Osteocyte (in vitro differentiated cells): ENCODE measurements around the gene MTSS2. TPM values are rescaled to one million over a fixed set of nuclear protein-coding genes. Genes with fewer than 3 reads are reported as not detected.

ENCODE experiments used
- DNase-seq: peaks from one replicate; pipeline ENCODE4 v3.0.0; 2021; ENCODE audit warnings: mixed read lengths; ENCODE audit not compliant: unreplicated experiment; ENCODE audit errors: extremely low spot score
- H3K27ac Mint-ChIP-seq: one replicate; pipeline ENCODE4 v1.8.0; 2021; ENCODE audit warnings: mild to moderate bottlenecking, mixed read lengths; ENCODE audit not compliant: unreplicated experiment
- H3K27me3 Mint-ChIP-seq: one replicate; pipeline ENCODE4 v1.8.0; 2021; ENCODE audit warnings: mixed read lengths; ENCODE audit not compliant: unreplicated experiment
- H3K36me3 Mint-ChIP-seq: one replicate; pipeline ENCODE4 v1.8.0; 2021; ENCODE audit warnings: mixed read lengths; ENCODE audit not compliant: unreplicated experiment
- H3K4me1 Mint-ChIP-seq: one replicate; pipeline ENCODE4 v1.8.0; 2021; ENCODE audit warnings: mixed read lengths; ENCODE audit not compliant: unreplicated experiment
- H3K4me3 Mint-ChIP-seq: one replicate; pipeline ENCODE4 v1.8.0; 2021; ENCODE audit warnings: mild to moderate bottlenecking, moderate library complexity, mixed read lengths; ENCODE audit not compliant: unreplicated experiment
- H3K9me3 Mint-ChIP-seq: one replicate; pipeline ENCODE4 v1.8.0; 2021; ENCODE audit warnings: mixed read lengths; ENCODE audit not compliant: unreplicated experiment
- total RNA-seq: library from RNA; stranded (reverse); gene quantifications from 2 replicates; pipeline ENCODE4 v1.2.1, GENCODE V29; 2021
- TF ChIP-seq, protein P1 (sequence below): fragments of 200-600 bp; sonication (generic); IDR thresholded peaks from 2 replicates; pipeline ENCODE4 v1.5.0; 2021; ENCODE audit warnings: antibody characterized with exemption, mild to moderate bottlenecking, moderate library complexity

MTSS2 gene
- total RNA-seq, 1 donor from 2014 or later: 156 TPM

- Mint-ChIP-seq H3K27ac (no peak overlapping the region), H3K9me3 (peaks cover 14% of the 10 kb centered on the region), H3K4me1 (peaks cover 26% of the 10 kb centered on the region), H3K36me3 (peaks cover 27% of the 10 kb centered on the region), H3K4me3 (no peak overlapping the region), H3K27me3 (no peaks in the 10 kb centered on the region)
- TF ChIP-seq, protein P1, sequence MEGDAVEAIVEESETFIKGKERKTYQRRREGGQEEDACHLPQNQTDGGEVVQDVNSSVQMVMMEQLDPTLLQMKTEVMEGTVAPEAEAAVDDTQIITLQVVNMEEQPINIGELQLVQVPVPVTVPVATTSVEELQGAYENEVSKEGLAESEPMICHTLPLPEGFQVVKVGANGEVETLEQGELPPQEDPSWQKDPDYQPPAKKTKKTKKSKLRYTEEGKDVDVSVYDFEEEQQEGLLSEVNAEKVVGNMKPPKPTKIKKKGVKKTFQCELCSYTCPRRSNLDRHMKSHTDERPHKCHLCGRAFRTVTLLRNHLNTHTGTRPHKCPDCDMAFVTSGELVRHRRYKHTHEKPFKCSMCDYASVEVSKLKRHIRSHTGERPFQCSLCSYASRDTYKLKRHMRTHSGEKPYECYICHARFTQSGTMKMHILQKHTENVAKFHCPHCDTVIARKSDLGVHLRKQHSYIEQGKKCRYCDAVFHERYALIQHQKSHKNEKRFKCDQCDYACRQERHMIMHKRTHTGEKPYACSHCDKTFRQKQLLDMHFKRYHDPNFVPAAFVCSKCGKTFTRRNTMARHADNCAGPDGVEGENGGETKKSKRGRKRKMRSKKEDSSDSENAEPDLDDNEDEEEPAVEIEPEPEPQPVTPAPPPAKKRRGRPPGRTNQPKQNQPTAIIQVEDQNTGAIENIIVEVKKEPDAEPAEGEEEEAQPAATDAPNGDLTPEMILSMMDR: no peak
- no peak for DNase-seq
These were observed 34.8 kb upstream of the MTSS2 start for GRCh38 chr16:70720425-70721201.

- TF ChIP-seq, protein P1: no peak
These were observed 31.2 kb upstream of the MTSS2 start for GRCh38 chr16:70717065-70717464.

DNA sequence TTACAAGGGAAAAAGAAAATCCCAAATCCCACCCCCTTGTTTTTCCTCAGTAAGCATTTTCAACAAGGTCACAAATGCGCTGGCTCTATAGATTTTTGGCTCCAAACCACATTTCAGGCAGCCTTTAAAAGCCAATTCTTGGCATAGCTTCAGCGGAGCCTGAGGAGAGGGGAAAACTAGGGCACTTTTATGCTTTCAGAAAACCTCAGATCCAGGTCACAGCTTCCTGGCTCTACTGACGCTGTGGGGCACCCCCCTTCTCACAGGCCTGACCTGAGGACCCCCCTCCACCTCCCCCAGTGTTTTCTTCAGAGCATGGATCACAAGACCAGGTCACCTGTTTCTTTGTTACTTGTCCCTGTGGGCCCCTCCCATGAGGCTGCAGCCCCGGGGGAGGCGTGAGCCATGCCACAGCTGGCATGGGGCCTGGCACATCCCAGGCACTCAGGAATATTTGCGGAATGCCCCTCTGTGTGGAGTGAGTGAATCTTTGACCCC is 30.1 kb upstream of the MTSS2 start:
- Mint-ChIP-seq H3K4me1 (peaks cover 57% of the 10 kb centered on the region), H3K27me3 (no peaks in the 10 kb centered on the region), H3K36me3 (peaks cover 21% of the 10 kb centered on the region), H3K9me3 (peaks cover 14% of the 10 kb centered on the region), H3K27ac (peak overlapping the region; percentile 97), H3K4me3 (peak overlapping the region; percentile 8)
- DNase-seq: no peak
- TF ChIP-seq, protein P1: no peak

More at GRCh38 chr16:70717065-70717464, 31.2 kb upstream of the MTSS2 start:
- H3K27me3 Mint-ChIP-seq: no peaks in the 10 kb centered on the region
- peak overlapping the region; percentile 97 for H3K27ac Mint-ChIP-seq
- no peak for DNase-seq
- H3K4me3 Mint-ChIP-seq: no peak overlapping the region
- H3K36me3 Mint-ChIP-seq: peaks cover 24% of the 10 kb centered on the region
- peaks cover 14% of the 10 kb centered on the region for H3K9me3 Mint-ChIP-seq
- H3K4me1 Mint-ChIP-seq: peaks cover 53% of the 10 kb centered on the region

GRCh38 chr16:70715055-70715858 is 29.4 kb upstream of the MTSS2 start:
- H3K27ac Mint-ChIP-seq: peak overlapping the region; percentile 97
- H3K4me3 Mint-ChIP-seq: peak overlapping the region; percentile 36
- peak; percentile 98 for DNase-seq
- peaks cover 62% of the 10 kb centered on the region for H3K4me1 Mint-ChIP-seq
- peaks cover 13% of the 10 kb centered on the region for H3K9me3 Mint-ChIP-seq
- TF ChIP-seq, protein P1: no peak
- H3K36me3 Mint-ChIP-seq: peaks cover 21% of the 10 kb centered on the region
- H3K27me3 Mint-ChIP-seq: no peaks in the 10 kb centered on the region
